Measurements from ENCODE around the gene ADAMTS14. TPM values are rescaled to one million over a fixed set of nuclear protein-coding genes. Genes with fewer than 3 reads are reported as not detected.

Gene ADAMTS14
- total RNA-seq, 1 experiment from 2014 or later: 1.6 TPM

- no peak overlapping the region for H4K8ac ChIP-seq (replicated peaks; ENCODE audit: insufficient read length, low read depth, low read length)
- H3K9me3 ChIP-seq (ENCODE audit: control insufficient read depth, low read depth, low read length): peaks cover 46% of the 10 kb centered on the region
- no peak overlapping the region for H3T11ph ChIP-seq (ENCODE audit: low read length)
- H3K27ac Mint-ChIP-seq: no peak overlapping the region
- no peak overlapping the region for H3K4ac ChIP-seq (ENCODE audit: low read depth, low read length)
- H3K36me3 Mint-ChIP-seq (ENCODE audit: insufficient read depth in 1 of 3, low read depth in 3 of 3): peaks cover 14 to 43% (median 28%) of the 10 kb centered on the region in 3 experiments; a peak in 6 of 7 replicates
- H3K9ac ChIP-seq (ENCODE audit: extremely low read depth, insufficient read length, low read length): no peak overlapping the region
- no peak overlapping the region for H3K56ac ChIP-seq (ENCODE audit: insufficient read length, low read depth, low read length)
- H2BK12ac ChIP-seq (ENCODE audit: insufficient read length, low read depth, low read length): no peak overlapping the region
- peaks cover 47 to 54% of the 10 kb centered on the region in 2 experiments for H3K9me3 Mint-ChIP-seq
- no peaks in the 10 kb centered on the region for H3K23me2 ChIP-seq (ENCODE audit: insufficient read length, low read depth, low read length, poor library complexity, severe bottlenecking)
- no peak overlapping the region for H3K14ac ChIP-seq (ENCODE audit: insufficient read depth, low read length)
- no peak overlapping the region for H3K23ac ChIP-seq (ENCODE audit: insufficient read length, low read depth, low read length)
- no peaks in the 10 kb centered on the region for H3K79me2 ChIP-seq (ENCODE audit: insufficient read depth, low read length)
- H2BK20ac ChIP-seq (ENCODE audit: low read depth, low read length, poor library complexity, severe bottlenecking): no peak overlapping the region
- no peak overlapping the region for H2AK5ac ChIP-seq (ENCODE audit: insufficient read length, low read length)
- no CpG with 5 or more reads among the region's 3 CpGs for WGBS (ENCODE audit: extremely low coverage, insufficient read length, low lambda C conversion rate)
- no peaks in the 10 kb centered on the region for H3K4me1 ChIP-seq (ENCODE audit: insufficient read depth, low read length)
- no peak overlapping the region for H2BK120ac ChIP-seq (ENCODE audit: low read depth, low read length, poor library complexity, severe bottlenecking)
- no peak overlapping the region for H3K27ac ChIP-seq (ENCODE audit: insufficient read length, low read depth, low read length)
- no peak overlapping the region for H2BK5ac ChIP-seq (ENCODE audit: insufficient read length, low read length)
- no peak overlapping the region for H2BK15ac ChIP-seq (ENCODE audit: low read depth, low read length)
- H4K91ac ChIP-seq (ENCODE audit: insufficient read length, low read depth, low read length): no peak overlapping the region
- no peak overlapping the region for H4K5ac ChIP-seq (ENCODE audit: insufficient read length, low read depth, low read length)
- no peak overlapping the region for H3K4me3 Mint-ChIP-seq
- peaks cover 0 to 5% of the 10 kb centered on the region in 2 experiments; a peak in 1 of 4 replicates for H3K4me1 Mint-ChIP-seq
- peaks cover 1% of the 10 kb centered on the region for H3K27me3 Mint-ChIP-seq (ENCODE audit: low read depth)
- no peak for DNase-seq
- H2AFZ ChIP-seq (ENCODE audit: low read length): no peak overlapping the region
- no peaks in the 10 kb centered on the region for H4K20me1 ChIP-seq (ENCODE audit: control insufficient read depth, insufficient read depth, insufficient read length)
- no peak overlapping the region for H3K4me2 ChIP-seq (ENCODE audit: insufficient read depth, insufficient read length, low read length)
- H3K27me3 ChIP-seq (ENCODE audit: insufficient read depth, low read length): no peaks in the 10 kb centered on the region
- no peak overlapping the region for H3K18ac ChIP-seq (ENCODE audit: insufficient read length, low read depth, low read length)
- TF ChIP-seq CTCF (conservative IDR thresholded peaks at IDR 0.05): no peak
- no peaks in the 10 kb centered on the region for H3K79me1 ChIP-seq (ENCODE audit: insufficient read depth, low read depth, low read length, poor library complexity, severe bottlenecking)
Measured at GRCh38 chr10:70650104-70650503, 22.2 kb upstream of the ADAMTS14 start.
